Superior temporal gyrus (tissue), 1 donor: ENCODE measurements around the gene SYT10.
"Not testable (repeated sequence)": the region's sequence is repeated elsewhere in the genome, so short reads cannot be mapped to it uniquely, and the experiment has no call there.

Experiments used
- DNase-seq: peaks from one replicate; pipeline ENCODE4 v3.0.0-alpha.2; 2016; ENCODE audit errors: extremely low spot score

The SYT10 gene

DNA sequence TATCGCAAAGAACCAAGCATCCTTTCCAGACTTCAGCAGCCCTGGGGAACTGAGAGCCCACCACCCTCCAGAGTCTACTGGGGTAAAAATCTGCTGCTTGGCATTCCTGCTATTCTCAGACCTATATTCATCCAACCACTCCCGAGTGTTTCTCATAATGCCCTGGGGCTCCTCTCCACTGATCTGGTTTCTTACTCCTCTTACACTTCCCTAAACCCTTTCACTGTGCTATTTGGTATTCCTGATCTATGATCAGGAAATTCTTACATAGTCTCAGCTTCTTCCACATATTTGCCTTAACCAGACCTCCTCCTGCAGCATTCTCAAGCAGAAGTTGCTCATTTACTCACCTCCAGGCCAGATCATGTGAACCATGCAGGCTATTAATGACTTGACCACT is 82.4 kb downstream of the SYT10 start:
- DNase-seq, result no peak

DNA sequence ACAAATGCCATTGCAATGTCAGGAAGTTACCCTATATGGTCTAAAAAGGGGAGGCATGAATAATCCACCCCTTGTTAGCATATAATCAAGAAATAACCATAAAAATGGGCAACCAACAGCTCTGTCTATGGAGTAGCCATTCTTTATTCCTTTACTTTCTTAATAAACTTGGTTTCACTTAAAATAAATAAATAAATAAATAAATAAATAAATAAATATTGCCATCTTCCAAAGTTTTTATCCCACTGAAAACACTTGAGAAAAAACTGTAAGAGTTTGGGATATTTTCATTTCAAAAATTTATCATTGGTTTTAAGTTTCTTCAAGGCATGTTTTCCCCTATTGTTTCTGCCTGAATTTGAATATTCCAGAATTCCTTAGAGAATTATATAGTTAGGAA is 89.8 kb downstream of the SYT10 start:
- no peak for DNase-seq

DNA sequence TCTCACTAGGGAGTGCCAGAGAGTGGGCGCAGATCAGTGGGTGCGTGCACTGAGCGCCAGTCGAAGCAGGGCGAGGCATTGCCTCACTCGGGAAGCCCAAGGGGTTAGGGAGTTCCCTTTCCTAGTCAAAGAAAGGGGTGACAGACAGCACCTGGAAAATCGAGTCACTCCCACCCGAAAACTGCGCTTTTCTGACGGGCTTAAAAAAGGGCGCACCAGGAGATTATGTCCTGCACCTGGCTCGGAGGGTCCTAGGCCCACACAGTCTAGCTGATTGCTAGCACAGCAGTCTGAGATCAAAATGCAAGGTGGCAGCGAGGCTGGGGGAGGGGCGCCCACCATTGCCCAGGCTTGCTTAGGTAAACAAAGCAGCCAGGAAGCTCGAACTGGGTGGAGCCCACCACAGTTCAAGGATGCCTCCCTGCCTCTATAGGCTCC is 107.6 kb downstream of the SYT10 start:
- DNase-seq, result not testable (repeated sequence)

DNA sequence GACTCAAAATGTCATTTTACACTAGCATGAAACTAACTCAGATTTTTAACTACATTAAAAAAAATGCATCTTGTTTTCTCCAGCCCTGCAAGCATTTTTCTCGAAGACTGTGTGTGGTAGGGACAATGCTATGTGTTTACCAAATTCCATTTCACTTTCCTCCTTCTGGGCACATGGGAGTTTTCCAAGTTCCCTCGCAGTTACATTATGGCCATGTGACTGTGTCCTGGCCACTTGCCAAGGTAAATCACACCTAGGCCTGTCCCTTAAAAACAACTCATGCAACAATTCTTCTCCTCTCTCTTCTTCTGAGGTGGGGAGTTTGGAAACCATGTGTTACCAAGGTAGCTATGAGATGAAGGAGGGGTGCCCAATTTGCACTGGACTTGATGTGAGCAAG is 108.7 kb downstream of the SYT10 start:
- DNase-seq, result no peak
